Measurements from ENCODE around the gene ASB18. TPM values are rescaled to one million over a fixed set of nuclear protein-coding genes. Genes with fewer than 3 reads are reported as not detected.
"Not testable (repeated sequence)": the region's sequence is repeated elsewhere in the genome, so short reads cannot be mapped to it uniquely, and the experiment has no call there.

Gene ASB18
- total RNA-seq, 1 experiment from 2014 or later, result not detected

DNA sequence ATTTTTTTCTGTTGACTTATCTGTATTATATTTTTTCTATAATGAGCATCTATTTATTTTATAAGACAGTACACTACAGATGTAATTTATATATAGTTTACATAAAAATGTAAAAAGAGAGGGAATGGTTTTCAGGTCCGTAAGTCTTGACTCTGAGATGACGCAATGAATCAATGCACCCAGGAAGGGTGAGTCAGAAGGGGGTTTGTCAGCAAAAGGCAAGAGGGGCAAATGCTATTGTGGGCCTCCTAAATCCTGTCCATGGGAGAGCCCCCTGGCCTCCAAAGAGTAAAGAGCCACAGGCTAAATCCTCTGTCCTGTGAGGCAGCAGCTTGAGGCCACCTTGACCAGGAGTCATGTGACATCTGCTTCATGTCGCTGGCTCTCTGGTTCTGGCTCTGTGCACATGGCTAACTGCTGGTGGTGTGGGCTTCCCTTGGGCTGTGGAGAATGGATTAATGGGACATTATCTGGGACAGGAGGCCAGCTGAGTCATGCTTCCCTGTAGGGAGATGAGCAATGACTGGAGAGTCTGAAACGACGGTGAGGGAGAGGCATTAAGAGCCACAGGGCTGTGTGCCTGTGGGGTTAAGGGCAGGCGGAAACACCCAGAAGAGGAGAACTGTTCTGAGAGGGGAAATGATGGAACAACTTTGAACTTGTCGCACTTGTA, 22.8 kb upstream of the ASB18 start:
- DNase-seq (ENCODE audit: low spot score), result peak; percentile 80

DNA sequence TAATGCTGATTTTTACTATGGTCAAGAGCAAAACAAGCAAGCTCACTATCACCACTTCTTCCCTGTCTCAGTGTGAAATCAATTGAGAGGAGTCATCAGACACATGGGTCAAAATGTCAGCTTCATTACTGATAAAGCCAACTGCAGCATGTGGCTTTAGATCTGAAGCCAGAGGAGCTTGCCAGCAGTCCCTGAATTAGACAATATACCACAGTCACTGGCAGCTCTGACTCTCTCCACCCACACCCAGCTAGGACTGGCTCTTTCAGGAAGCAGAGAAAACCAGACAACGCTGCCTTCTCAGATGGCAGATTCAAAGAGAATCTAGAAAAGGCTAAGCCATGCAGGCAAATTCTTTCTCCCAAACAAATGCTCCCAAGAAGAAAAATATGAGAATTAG, 20.0 kb upstream of the ASB18 start:
- DNase-seq (ENCODE audit: low spot score), result peak; percentile 22

DNA sequence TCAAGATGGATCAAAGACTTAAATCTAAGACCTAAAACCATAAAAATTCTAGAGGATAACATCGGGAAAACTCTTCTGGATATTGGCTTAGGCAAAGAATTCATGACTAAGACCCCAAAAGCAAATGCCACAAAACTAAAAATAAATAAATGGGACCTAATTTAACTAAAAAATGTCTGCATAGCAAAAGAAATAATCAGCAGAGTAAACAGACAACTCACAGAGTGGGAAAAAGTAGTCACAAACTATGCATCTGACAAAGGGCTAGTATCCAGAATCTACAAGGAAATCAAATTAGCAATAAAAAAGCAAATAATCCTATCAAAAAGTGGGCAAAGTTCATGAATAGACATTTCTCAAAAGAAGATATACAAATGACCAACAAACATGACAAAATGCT, 18.2 kb upstream of the ASB18 start:
- no peak for DNase-seq (ENCODE audit: low spot score)

DNA sequence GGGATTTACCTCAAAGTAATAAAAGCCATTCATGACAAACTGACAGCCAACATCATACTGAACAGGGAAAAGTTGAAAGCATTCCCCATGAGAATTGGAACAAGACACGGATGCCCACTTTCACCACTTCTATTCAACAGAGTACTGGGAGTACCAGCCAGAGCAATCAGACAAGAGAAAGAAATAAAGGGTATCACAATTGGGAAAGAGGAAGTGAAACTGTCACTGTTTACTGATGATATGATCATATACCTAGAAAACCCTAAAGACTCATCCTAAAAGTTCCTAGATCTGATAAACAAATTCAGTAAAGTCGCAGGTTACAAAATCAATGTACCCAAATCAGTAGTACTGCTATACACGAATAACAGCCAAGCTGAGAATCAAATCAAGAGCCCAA, 17.2 kb upstream of the ASB18 start:
- DNase-seq (ENCODE audit: low spot score), result no peak

DNA sequence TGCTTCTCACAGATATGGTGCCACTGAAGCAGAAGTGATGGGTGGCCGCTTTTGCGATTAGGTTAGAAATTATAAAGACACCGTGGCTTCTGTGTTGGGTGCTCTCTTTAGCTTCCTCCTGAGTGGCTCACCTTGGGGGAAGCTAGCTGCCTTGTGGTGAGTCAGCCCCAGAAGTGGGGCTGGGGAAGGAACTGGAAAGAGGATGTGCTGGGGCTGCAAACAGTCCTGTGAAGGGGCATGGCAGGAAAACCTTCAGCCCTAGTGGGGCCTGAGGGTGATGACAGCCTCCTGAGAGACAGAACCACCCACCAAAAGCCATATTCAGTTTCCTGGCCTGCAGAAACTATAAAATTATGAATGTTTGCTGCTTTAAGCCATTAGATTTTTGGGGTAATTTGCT, 8.9 kb upstream of the ASB18 start:
- no peak for DNase-seq (ENCODE audit: low spot score)

DNA sequence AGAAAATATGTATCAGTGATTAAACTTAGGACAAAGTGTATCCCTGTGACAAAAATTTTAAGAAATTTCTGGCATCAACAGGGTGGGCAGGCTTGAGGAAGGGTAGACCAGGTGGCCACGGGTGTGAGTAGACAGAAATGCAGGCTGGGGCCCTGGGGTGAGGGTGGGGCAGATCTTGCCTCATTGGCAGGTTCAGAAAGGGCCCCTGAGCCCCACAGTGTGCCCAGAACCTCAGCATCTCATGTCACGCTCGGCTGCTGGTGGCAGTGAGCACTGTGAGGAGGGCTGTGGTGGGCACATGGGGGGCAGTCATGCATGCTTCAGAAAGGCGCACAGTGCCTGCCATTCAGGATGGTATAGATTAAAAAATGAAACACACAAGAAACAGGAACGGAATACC, 7.6 kb upstream of the ASB18 start:
- DNase-seq (ENCODE audit: low spot score), result no peak

DNA sequence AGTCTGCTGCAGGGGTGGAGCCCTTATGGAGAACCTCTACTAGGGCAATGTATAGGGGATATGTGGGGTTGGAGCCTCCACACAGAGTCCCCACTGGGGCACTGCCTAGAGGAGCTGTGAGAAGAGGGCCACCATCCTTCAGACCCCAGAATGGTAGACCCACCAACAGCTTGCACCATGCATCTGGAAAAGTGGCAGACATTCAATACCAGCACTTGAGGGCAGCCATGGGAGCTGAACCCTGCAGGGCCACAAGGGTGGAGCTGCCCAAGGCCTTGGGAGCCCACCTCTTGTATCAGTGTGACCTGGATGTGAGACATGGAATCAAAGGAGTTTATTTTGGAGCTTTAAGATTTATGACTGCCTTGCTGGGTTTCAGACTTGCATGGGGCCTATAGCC, 5.7 kb upstream of the ASB18 start:
- not testable (repeated sequence) for DNase-seq (ENCODE audit: low spot score)

DNA sequence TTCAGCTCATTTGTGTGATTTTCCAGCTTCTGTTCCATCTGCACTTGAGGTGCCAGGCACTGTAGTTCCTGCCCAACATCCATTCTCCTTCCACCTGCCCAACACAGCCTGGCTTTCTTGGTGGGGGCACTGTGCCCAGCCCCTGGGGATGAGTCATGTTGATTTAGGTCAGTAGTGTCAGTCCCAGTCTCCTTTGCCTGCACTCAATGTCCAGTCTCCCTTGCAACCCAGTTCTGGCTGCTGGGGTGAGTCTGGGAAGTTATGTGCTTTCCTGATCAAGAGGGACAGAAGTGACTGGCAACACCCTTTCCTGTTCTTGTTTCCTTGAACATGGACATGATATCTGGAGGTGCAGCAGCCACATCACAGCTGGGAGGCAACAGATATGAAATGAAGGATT, 1.5 kb upstream of the ASB18 start:
- no peak for DNase-seq (ENCODE audit: low spot score)

DNA sequence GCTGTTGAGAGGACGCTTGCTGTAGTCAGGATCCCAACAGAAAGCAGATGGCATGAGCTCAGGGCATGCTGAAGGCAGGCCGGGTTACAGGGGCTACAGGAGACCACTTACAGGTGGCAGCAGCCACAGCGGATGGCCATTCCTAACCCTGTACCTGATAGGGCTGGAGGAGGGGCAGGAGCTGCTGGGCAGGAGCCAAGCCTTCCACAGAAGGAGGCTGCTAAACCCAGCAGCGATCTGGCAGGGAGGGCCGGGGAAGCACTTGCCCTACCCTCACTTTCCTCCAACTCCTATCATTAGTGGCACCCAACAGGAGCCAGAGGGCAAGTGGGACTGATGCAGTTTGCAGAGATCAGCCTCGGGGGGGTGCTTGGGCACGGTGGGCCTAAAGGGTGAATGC, 2.0 kb downstream of the ASB18 start:
- no peak for DNase-seq (ENCODE audit: low spot score)

DNA sequence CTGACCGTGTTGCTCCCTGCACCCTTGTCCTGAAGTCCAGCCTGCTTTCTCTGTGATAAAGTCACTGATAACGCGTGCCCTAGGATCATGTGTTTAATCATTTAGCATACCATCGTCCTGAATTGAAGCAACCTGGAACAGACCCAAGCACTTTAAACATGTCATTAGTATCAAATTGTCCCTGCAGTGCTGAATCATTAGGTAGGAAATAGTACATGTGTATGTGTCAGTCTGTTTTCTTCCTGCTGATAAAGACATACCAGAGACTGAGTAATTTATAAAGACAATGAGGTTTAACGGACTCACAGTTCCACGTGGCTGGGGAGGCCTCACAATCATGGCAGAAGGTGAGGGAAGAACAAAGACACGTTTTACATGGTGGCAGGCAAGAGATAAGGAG, 2.8 kb downstream of the ASB18 start:
- peak; percentile 29 for DNase-seq (ENCODE audit: low spot score)

DNA sequence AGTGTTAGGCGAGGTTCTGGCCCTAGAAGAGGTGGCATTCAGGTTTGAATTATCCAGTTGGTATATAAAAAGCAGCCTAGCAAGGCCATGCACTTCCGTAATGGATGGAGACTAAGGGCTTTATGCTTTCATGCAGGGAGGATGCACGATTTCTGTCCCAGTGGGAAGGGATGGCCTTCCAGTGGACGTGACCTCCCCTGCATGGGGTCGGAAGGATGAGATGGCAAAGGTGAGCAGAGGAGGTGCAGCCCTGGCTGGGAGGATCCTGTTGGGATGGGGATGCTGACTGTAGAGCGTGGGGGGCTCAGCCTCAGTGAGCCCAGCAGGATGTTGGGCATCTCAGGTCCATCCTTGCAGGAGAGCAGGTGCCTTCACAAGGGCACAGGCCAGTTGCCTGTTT, 4.8 kb downstream of the ASB18 start:
- no peak for DNase-seq (ENCODE audit: low spot score)

DNA sequence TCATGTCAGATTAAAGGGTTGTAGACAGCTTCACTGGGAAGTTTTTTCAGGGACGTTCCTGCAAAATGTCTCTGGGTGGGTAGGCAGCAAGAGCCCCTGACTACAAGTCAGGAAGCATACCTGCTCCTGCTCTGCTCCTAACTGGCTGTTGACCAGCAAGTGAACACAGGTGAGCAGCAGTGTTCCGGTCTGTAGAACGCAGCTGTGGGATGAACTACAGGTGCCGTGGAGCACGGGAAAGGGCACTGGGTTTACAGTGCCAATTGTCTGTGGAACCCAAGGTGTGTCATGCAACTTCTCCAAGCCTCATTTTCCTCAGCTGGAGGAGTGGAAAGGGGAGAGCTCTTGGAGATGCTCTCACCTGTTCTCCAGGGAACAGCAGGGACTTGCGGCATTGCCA, 6.6 kb downstream of the ASB18 start:
- DNase-seq (ENCODE audit: low spot score), result no peak

DNA sequence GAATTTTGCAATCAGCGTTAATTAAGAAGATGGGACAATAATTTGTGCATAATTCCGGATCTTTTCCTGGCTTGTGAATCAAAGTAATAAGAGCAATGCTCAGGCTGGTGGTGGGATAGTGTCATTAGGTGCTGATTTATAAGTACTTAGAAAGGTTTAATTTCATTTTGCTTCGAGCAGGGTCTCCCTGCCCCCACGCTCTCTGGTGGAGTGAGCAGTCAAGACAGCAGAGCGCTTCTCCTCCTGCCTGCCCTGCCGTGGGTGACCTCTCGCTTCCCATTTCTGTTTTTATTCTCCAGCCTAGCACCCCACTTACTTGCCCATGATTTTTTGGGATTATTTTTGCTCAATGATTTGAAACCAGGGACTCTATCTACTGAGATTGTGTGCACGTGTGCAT, 7.1 kb downstream of the ASB18 start:
- no peak for DNase-seq (ENCODE audit: low spot score)

DNA sequence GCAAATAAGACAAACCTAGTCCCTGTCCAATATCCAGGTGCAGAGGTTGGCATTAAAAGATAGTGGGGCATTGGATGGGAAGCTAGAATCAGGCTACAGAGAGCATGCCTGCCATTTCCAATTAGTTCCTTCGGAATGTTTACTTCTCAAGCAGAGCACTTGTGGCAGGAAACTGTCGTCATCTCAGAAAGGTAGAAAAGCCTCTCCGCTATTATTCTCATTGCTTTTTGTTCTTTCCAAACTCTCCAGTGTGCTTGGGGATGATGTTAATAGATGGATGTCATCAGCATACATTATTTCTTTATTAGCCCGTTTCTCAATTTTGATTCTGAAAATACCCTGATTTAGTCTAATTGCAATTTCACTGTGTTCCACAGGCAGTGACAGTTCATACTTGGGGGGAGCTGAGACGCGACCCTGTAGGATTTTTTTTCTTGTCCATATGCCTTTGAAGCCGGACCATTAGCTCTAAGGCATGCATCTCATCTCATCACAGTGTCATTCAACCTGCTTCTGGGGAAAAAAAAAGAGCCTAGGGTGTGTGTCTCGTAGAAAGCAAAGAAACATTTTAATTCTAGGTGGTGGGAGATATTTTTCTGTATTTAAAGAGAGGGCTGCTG, 7.7 kb downstream of the ASB18 start:
- DNase-seq (ENCODE audit: low spot score), result no peak

DNA sequence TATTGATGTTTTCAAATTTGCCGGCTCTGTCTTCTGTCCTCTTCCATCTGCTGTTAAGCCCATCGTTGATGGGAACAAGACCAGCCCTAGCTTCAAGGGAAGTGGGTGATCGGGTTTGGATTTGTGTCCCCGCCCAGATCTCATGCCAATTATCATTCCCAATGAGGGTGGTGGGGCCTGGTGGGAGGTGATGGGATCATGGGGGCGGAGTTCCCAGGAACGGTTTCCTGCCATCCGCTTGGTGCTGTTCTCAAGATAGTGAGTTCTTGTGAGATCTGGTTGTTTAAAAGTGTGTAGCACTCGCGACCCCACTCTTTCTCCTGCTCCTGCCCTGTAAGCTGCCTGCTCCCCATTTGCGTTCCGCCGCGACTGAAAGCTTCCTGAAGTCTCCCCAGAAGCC, 9.5 kb downstream of the ASB18 start:
- no peak for DNase-seq (ENCODE audit: low spot score)

DNA sequence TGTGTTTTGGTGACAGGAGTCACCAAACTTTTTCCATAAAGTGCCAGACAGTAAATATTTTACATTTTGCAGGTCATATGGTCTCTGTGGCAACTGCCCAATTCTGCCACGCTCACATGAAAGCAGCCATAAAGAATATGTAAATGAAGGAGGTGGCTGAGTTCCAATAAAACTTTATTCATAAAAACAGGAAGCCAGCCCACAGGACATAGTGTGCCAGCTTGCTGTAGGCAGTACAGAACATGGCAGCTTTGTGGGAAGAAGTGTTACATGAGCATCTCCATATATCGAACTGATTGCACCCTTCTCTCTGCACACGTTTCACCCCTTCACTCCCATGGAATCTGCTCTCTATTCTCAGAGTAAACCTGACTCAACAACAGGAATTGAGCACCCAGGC, 10.2 kb downstream of the ASB18 start:
- no peak for DNase-seq (ENCODE audit: low spot score)

DNA sequence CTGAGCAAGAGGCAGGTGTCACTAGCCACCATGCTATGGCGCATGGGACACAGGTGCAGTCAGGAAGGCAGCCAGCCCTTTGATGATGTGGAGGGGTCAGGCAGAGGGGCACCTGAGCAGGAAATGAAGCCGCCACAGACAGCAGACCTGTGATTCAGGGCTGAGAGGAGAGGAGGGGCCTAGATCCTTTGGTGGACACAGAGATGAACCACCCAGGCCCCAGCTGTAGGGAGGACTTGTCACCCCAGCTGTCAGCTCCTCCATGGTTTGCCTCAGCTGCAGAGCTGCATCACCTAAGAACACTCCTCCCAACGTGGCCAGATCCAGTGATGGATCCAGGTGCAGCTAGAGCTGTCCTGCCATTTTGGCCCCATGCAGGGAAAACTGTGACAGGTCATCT, 11.6 kb downstream of the ASB18 start:
- DNase-seq (ENCODE audit: low spot score), result no peak

DNA sequence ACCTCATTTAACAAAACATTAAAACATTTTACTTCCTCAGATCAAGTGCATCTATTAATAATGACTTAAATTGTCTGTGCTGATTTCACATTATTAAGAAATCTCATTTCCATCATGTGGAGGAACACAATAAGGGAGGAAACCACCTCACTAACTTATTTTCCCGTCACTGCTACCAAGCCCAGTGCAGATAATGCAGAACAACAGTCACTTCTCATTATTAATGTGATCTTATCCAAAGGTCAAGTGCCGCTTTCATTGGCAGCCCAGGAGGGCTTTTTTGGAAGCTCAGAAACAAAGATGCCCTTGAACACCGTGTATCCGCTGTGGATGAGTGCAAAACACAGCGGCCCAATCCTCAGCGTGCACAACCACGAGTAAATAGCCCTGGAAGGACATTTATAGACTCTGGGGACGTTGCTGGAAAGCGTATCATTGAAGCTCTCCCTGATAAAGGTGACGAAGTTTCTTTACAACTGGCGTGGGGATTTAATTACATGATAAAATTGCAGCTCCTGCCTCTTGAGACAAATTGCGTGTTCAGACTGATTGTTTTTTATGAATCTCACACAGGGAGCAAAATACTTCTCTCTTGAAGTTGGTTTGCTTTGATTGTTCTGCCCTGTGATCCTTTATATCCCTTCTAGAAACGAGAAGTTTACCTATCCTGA, 13.2 kb downstream of the ASB18 start:
- no peak for DNase-seq (ENCODE audit: low spot score)

DNA sequence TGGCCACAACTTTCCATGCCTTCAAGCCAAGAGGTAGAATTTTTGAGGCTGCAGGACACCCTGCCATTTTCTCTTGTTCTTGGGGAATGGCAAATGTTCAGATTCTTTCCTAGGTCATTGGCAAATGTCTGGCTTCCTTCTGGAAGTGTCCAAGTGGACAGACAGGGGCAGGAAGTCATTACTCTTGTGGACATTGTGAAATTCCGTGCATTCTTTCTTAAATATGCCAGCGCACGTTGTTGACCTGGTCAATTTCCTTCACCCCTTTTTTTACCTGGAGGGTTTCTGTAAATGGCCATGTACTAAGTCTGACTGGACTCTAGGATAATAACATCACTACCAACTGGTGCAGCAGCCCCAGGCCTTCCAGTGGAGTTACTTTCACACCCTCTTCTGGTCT, 13.9 kb downstream of the ASB18 start:
- DNase-seq (ENCODE audit: low spot score), result peak; percentile 50

DNA sequence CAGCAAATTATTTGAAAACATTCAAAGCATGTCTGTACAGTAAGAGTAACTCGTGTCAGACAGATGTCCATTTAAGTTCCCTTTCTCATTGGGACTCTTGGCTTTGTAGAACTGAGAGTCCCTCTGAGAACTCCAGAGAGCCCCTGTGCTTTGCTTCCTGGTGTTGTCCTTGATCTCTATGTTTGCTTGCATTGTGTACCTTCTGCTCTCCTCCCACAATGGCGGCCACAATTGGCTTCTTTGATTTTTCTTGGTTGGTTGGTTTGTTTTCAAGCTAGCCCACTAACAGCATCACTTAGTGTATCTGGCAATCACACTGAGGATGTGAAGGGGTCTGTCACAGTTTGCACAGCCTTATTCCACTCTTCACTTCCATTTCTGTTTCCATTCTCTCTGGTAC, 15.1 kb downstream of the ASB18 start:
- DNase-seq (ENCODE audit: low spot score), result no peak

DNA sequence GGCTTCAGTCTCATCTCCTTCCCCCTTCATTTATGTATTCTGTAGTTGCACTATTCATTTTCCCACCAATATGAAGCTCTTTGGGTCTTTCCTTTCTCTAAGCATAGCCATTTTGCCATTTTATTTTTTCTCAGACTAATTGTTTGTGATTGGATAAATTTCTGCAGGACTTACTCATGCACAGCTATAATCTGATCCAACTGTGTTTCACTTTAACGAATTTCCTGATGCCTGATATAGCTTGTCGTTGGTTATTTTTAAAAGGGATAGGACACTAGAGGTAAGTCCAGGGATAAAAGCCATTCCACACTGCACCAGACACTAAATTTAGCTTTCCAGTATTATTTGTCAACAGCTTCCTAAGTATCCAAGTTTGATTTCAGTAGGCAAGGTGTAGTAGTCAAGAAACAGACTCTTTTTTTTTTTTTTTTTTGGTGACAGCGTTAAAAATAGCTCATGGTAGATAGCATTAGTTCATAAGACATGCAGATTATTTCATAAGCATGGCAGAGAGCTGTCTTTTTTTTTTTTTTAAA, 17.4 kb downstream of the ASB18 start:
- DNase-seq (ENCODE audit: low spot score), result no peak

DNA sequence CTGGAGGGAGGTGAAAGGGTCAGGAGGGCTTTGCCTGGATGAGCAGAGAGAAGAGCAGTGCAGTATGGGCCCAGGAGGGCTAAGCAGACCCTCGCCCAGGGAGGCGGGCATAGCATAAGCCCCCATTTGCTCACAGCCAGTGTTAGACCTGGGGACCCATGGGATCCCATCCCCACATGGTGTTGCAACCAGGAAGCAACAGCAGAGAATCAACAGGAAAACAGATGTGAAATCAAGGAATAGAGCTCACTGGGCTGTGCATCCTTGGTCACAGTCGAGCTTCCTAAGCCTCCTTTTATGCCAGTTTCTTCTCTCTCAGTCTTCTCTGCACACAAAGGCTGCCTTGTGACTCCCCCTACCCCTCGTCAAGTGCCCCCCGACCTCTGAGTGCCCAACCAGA, 19.9 kb downstream of the ASB18 start:
- DNase-seq (ENCODE audit: low spot score), result no peak

DNA sequence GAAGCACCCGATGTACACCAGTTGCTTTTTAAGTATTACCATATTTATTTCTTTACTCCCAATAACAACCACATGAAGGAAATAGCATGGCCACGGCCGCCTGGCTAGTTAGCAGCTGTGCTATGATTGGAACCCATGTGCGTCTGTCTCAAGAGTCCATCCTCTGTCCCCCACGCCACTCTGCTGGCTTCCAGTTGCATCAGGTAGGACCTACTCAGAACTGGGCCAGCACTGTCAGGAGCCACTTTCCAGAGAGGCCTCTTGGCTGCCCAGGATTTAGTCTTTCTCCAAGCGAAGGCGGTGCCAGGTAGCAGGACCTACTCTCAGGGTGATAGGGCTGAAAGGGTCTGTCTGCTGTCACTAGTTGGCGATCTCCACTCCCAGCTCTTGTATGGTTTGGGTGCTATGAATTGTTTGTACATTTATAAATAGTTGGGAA, 22.1 kb downstream of the ASB18 start:
- DNase-seq (ENCODE audit: low spot score), result no peak
